T-helper 1 cell treated with Interleukin-12 subunit alpha and Interleukin-12 subunit beta and Interleukin-4 antibody, amounts not matched to agents 30 μg/mL and 1 μg/mL, for 36 hours (primary cell): ENCODE results near the gene KRTAP10-4.

Experiments used
- H3K27ac Mint-ChIP-seq: one replicate; pipeline ENCODE4 v1.8.0; 2021; ENCODE audit warnings: mild to moderate bottlenecking, mixed read lengths
- H3K27me3 Mint-ChIP-seq: one replicate; pipeline ENCODE4 v1.8.0; 2021; ENCODE audit warnings: low read depth, mixed read lengths
- H3K36me3 Mint-ChIP-seq: one replicate; pipeline ENCODE4 v1.8.0; 2021; ENCODE audit warnings: low read depth, mixed read lengths
- H3K4me1 Mint-ChIP-seq: one replicate; pipeline ENCODE4 v1.8.0; 2021; ENCODE audit warnings: low read depth, mixed read lengths
- H3K4me3 Mint-ChIP-seq: one replicate; pipeline ENCODE4 v1.8.0; 2021; ENCODE audit warnings: mild to moderate bottlenecking, moderate library complexity, mixed read lengths
- H3K9me3 Mint-ChIP-seq: one replicate; pipeline ENCODE4 v1.8.0; 2021; ENCODE audit warnings: mixed read lengths

KRTAP10-4 gene

DNA sequence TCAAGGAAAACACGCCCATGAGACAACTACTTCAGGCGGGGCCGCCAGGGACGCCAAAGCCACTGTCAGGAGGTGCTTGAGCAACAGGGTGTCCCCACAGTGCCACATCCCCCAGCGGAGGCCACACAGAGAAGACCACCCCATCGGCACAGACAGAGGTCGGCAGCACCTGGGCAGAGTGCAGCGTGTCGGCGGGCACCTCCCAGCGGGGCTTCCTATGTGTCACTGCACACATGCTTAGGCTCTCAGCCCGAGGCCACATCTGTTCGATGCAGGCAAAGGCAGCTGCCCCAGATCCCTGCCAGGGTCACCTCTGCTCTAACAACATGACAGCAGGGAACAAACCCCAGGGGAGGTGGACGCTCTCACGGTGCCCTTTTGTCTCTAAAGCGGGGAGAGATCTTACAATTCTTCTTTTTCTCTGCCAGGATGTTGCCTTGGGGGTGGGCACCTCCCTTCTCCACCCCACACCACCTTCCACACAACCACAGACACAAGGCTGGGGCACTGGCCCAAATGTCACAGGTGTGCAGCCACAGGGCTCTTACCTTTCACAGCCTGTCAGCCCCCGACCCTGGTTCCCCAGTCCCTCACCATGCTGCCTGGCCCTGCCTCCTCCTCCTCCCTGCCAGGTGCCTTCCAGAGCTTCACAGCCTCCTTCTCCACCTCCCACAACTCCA is 42.5 kb downstream of the KRTAP10-4 start:
- H3K36me3 Mint-ChIP-seq, result peaks cover 26% of the 10 kb centered on the region
- peaks cover 33% of the 10 kb centered on the region for H3K9me3 Mint-ChIP-seq
- H3K27me3 Mint-ChIP-seq, result peaks cover 4% of the 10 kb centered on the region
- H3K27ac Mint-ChIP-seq, result no peak overlapping the region
- no peak overlapping the region for H3K4me3 Mint-ChIP-seq
- peaks cover 28% of the 10 kb centered on the region for H3K4me1 Mint-ChIP-seq

DNA sequence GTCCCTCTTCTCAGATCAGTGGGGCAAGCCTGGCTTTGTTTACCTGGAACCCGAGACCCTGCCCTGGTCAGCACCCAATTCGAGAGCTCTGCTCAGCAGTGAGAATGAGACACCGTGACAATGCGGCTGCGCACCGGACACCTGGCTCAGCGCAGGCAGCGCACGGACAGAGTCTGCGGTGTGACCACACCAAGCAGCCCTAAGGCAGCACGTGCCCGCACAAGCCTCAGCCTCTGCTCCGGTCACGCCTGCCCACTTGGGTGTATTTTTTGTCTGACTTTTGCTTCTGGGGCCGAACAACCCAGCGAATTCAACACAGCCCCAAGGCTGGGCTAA is 43.0 kb downstream of the KRTAP10-4 start:
- Mint-ChIP-seq H3K4me3 (no peak overlapping the region), H3K36me3 (peaks cover 26% of the 10 kb centered on the region), H3K27me3 (peaks cover 4% of the 10 kb centered on the region), H3K9me3 (peaks cover 28% of the 10 kb centered on the region), H3K27ac (no peak overlapping the region), H3K4me1 (peaks cover 28% of the 10 kb centered on the region)

DNA sequence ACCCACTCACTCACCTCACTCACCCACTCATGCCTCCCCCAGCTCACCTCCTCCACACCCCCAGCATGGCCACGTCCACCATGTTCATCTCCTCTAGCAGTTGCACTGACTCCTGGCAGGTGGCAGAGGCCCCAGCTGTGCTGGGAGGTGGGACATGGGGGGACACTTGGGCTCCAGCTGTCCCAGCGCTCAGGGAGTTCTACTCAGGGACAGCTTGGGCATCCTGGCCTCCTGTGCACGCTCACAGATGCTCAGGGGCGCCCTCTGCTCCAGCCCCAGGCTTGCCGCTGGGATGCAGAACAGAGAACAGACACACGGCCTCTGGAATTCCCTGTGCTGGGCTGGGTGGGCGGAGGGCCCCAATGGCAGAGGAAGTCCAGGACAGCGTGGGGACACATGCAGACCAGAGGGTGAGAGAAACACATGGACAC is 43.6 kb downstream of the KRTAP10-4 start:
- H3K27ac Mint-ChIP-seq, result no peak overlapping the region
- H3K4me3 Mint-ChIP-seq, result no peak overlapping the region

GRCh38 chr21:44618504-44618903 is 45.0 kb downstream of the KRTAP10-4 start:
- Mint-ChIP-seq H3K9me3 (peaks cover 44% of the 10 kb centered on the region), H3K36me3 (peaks cover 31% of the 10 kb centered on the region), H3K4me1 (peaks cover 28% of the 10 kb centered on the region), H3K27ac (peak overlapping the region; percentile 87), H3K4me3 (no peak overlapping the region), H3K27me3 (peaks cover 11% of the 10 kb centered on the region)

More for the DNA sequence above, 43.6 kb downstream of the KRTAP10-4 start:
- H3K27me3 Mint-ChIP-seq, result peaks cover 4% of the 10 kb centered on the region
- peaks cover 30% of the 10 kb centered on the region for H3K9me3 Mint-ChIP-seq
- peaks cover 28% of the 10 kb centered on the region for H3K36me3 Mint-ChIP-seq
- H3K4me1 Mint-ChIP-seq, result peaks cover 28% of the 10 kb centered on the region

- Mint-ChIP-seq H3K27ac (peak overlapping the region; percentile 87), H3K36me3 (peaks cover 33% of the 10 kb centered on the region), H3K27me3 (peaks cover 13% of the 10 kb centered on the region), H3K4me1 (peaks cover 28% of the 10 kb centered on the region), H3K9me3 (peaks cover 48% of the 10 kb centered on the region), H3K4me3 (peak overlapping the region; percentile 57)
These were observed 45.4 kb downstream of the KRTAP10-4 start for GRCh38 chr21:44618909-44619308.

GRCh38 chr21:44619886-44620285 is 46.4 kb downstream of the KRTAP10-4 start:
- Mint-ChIP-seq H3K27me3 (peaks cover 20% of the 10 kb centered on the region), H3K4me3 (peak overlapping the region; percentile 21), H3K36me3 (peaks cover 37% of the 10 kb centered on the region), H3K9me3 (peaks cover 58% of the 10 kb centered on the region), H3K27ac (no peak overlapping the region), H3K4me1 (peaks cover 26% of the 10 kb centered on the region)

DNA sequence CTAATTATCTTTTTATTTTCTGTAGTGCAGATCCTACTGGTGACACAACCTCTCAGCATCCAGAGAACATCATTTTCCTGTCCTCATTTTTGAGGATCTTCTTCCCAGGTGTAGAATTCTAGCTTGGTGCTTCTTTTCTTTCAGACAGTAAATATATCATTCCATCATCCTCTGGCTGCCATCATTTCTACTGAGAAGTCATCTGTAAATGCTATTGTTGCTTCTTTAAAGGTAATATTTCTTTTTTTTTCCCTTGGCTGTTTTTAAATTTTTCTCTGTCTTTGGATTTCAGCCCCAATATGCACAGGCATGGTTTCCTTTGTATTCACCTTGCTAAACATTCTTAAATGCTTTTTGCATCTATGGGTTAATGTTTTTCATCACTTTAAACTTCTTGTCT is 50.0 kb downstream of the KRTAP10-4 start:
- Mint-ChIP-seq H3K4me3 (no peak overlapping the region), H3K27ac (no peak overlapping the region), H3K9me3 (peaks cover 57% of the 10 kb centered on the region), H3K36me3 (peaks cover 36% of the 10 kb centered on the region), H3K4me1 (peaks cover 17% of the 10 kb centered on the region), H3K27me3 (peaks cover 20% of the 10 kb centered on the region)
